Left lobe of liver (tissue), 2 donors: ENCODE data around the gene PKIG. TPM values are rescaled to one million over a fixed set of nuclear protein-coding genes. Genes with fewer than 3 reads are reported as not detected.
"Not testable (repeated sequence)": the region's sequence is repeated elsewhere in the genome, so short reads cannot be mapped to it uniquely, and the experiment has no call there.

Source experiments
- ATAC-seq: fragments of 200-7000 bp; cut with Tn5 transposase; one replicate; pipeline ENCODE4 v1.9.1; 2020; ENCODE audit warnings: mild to moderate bottlenecking, moderate library complexity
- DNase-seq: peaks from one replicate; pipeline ENCODE4 v3.0.0-alpha.2; 2020; ENCODE audit warnings: low spot score
- total RNA-seq: library from RNA; stranded (reverse); gene quantifications from one replicate; pipeline ENCODE4 v1.2.1, GENCODE V29; 2021
- donor health status: DM: no; HTN: no; CAD: no; lungs with moderate emphysema.
- donor health status: DM: no; HTN: yes; CAD: no.

PKIG gene
- 22.7 TPM for total RNA-seq

GRCh38 chr20:44582311-44583025, at the start of gene PKIG:
Gene PKIG (plus strand): TSS chr20:44582579. CDS start chr20:44614557, 31,978 bp downstream.
- ATAC-seq: peak; percentile 43
- DNase-seq: no peak

- DNase-seq (no peak), ATAC-seq (no peak)
Observed at GRCh38 chr20:44532981-44533331, 49.4 kb upstream of the PKIG start.

DNA sequence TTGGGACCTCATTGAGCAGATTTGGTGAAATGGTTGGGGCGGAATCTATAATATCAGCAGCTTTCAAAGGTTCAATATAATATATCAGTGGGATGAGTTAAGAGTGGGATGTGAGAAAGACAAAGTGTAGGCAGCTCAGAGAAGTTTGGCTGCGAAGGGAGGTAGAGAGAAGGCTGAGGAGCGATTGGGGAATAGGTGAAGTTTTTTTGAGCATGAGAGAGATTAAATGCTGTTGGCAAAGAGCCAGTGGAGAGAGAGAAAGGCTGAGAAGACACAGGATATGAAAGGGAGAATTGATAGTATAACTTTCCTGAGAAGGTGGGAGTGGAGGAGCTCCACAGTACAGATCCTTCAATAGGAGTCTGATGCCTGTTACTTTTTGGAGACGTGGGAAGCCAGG, 48.5 kb upstream of the PKIG start:
- ATAC-seq (no peak), DNase-seq (no peak)

- ATAC-seq (no peak), DNase-seq (no peak)
Observed at GRCh38 chr20:44536175-44536574, 46.2 kb upstream of the PKIG start.

DNA sequence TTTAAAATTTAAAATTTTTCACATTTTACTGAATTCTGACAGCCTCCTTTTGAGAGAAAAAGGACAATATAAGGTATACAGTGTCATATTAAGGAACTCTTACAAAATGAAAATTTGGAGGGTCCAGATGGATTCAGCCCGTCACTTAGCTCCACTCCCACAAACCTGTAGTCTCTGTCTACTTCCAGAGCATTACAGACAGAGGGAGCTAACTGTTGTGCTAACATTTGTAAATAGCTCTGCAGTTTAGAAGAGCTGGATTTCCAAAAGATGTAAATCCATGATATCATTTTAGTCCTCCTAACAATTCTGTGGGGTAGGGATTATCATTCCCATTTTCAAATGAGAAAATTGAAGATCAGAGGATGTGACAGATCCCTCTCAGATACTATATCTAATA, 44.4 kb upstream of the PKIG start:
- ATAC-seq (no peak), DNase-seq (no peak)

DNA sequence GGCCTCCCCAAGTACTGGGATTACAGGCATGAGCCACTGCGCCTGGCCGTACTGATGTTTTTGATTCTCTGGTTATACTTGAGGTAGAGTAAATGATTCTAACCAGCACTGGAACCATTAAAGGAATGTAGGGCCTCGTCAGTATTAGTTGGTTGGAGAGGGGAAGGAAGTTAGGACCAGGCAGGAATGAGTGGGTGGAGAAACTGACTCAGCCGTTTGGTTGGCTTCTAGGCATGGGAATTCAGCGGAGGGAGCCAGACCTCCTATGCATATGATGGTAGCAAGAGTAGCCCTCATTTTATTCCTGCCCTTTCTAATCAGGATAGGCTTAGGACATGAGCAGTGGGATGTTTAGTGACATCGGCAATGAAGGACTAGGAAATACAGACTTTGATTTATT, 41.5 kb upstream of the PKIG start:
- no peak for DNase-seq
- no peak for ATAC-seq

DNA sequence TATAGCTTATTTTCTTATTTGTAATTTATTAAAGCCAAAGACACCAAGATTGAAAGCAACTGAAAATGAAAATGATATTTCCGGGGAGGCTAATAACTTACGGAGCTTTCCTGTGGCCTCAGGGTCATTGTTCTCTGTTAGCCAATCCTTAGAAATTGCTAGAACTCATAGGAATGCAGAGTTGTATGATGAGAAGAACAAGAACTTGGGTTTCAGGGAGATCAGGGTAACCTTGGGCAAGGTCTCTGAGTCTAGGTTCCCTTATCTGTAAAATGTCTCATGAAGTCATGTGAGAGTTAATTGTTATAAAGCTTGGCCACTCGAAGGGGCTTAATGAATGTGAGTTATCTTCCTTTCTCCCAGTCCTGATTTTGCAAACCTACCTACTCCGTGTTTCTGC, 40.4 kb upstream of the PKIG start:
- DNase-seq: no peak
- peak; percentile 57 for ATAC-seq

DNA sequence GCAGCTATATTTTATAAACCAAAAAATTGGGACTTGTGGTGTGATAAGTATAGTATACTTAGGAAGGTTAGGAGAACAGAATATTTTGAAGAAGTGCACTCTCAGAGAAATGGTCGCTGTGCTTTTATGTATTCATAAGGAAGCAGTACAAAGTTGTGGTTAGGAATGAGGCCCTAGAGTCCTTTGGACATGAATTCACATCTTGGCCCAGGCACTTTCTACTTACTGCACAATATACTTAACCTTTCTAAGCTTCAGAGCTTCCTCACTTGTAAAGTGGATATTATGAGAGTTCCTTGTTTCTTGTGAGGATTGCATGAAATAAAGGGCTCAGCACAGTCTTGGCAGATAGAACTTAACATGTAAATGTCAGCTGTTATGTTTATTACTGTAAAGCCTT, 39.5 kb upstream of the PKIG start:
- ATAC-seq: no peak
- DNase-seq: no peak

GRCh38 chr20:44543358-44543757, 39.0 kb upstream of the PKIG start:
- DNase-seq (no peak), ATAC-seq (peak; percentile 69)

- ATAC-seq (peak; percentile 37), DNase-seq (no peak)
Observed at GRCh38 chr20:44544263-44544662, 38.1 kb upstream of the PKIG start.

DNA sequence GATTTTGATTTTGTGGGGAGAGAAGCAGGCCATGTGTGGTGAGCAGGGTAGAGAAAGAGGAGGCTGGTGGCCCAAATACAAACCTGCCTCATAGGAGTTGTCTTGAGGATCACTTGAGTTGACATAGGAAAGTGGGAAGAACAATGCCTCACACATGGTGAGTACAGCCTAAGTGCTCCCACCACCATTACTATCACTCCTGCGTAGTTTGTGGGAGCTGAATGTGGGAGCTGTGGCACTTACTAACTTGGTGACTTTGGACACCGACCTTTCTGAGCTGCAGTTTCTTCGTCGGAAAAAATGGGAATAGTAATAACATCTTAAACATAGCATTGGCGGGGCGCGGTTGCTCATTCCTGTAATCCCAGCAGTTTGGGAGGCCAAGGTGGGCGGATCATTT, 35.0 kb upstream of the PKIG start:
- DNase-seq (no peak), ATAC-seq (no peak)

DNA sequence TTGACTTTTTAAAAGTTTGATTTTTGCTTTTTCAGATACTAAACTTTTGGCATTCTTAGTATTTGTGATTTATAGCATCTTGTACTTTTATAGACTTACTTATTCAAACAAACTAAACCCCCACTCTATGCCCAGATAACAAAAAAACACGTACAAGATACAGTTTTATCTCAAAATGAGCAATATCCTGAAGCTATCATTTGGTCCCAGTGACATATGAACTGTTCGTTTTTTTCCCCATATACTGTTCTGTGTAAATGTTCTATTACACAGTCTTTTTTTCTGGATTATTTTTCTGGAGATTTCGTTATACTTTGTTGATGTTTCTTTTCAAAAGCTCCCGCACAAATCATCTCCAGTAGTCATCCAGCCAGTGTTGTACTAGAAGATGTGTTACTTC, 33.3 kb upstream of the PKIG start:
- ATAC-seq: no peak
- DNase-seq: no peak

DNA sequence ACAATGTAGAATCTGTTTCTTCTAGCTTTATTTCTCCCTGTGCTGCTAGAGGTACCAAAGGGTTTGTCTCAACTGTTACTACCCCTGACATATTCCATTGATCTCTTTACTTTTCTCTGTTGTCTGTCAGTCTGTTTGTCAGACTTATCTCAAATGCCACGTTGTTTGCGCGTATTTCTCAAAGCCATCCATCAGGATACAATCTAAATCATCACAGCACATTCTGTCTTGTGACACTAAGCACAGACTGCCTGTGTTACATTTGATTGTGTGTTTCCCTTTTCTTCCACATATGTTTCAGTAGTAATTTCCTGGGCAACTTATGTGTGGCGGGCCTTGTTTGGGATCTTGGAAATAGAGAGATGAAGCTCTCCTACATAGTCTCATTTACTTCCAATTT, 30.3 kb upstream of the PKIG start:
- no peak for ATAC-seq
- DNase-seq: no peak

DNA sequence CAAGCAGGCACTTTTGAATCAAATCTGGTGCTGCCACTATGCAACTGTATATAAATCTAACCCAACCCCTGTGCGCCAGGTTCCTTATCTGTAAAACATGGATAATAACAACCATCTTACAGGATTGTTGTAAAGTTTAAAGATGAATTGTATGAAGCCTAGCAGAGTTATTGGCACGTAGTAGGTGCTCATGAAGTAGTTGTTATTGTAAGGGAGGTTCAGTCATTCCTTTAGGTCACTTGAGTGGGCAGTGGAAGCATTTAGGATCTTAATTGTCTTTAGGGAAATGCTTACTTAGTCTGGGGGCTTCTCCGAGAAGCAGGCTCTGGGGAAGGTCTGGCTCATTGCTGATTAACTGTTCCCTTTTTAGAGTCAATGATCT, 29.8 kb upstream of the PKIG start:
- ATAC-seq (no peak), DNase-seq (no peak)

GRCh38 chr20:44552950-44553908, 29.1 kb upstream of the PKIG start:
- no peak for ATAC-seq
- DNase-seq: no peak

DNA sequence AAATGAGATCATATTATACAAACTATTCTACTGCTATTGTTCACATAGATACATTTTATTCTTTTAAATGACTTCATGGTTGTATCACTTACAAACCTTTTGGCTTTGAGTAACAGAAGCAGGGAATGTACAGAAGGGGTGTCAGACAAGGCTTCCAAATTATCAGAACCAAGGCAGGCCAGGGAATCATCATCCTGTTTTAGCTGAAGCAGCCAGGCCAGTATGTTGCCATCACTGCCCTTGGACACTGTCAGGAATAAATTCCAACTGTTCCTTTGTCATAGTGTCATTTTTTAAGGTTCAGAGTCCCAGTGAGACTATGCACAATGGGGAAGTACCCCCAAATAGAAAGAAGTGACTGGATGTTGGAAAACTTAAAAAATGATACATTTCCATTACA, 23.1 kb upstream of the PKIG start:
- ATAC-seq (no peak), DNase-seq (no peak)

GRCh38 chr20:44560229-44560628, 22.1 kb upstream of the PKIG start:
- DNase-seq (no peak), ATAC-seq (no peak)

- not testable (repeated sequence) for DNase-seq, ATAC-seq
Observed at GRCh38 chr20:44560818-44561217, 21.6 kb upstream of the PKIG start.

GRCh38 chr20:44561876-44562275, 20.5 kb upstream of the PKIG start:
- ATAC-seq (no peak), DNase-seq (no peak)

GRCh38 chr20:44566018-44566417, 16.4 kb upstream of the PKIG start:
- ATAC-seq (no peak), DNase-seq (no peak)

DNA sequence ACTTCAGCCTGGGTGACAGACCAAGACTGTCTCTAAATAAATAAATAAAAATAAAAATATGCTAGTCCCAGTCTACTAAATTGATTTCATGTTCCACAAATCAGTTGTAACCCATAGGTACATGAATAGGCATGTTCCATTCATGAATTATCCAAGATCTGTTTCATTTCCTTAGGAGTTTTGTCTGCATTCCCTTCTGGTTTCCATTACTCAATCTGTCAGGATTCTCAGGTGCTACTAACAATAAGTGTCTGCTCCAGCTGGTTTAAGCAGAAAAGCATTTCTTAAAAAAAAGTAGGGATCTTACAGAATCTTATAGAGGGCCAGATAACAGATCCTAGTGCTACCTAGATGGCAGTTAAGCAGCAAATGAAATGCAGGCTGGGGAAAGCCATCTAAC, 15.6 kb upstream of the PKIG start:
- DNase-seq (no peak), ATAC-seq (no peak)

DNA sequence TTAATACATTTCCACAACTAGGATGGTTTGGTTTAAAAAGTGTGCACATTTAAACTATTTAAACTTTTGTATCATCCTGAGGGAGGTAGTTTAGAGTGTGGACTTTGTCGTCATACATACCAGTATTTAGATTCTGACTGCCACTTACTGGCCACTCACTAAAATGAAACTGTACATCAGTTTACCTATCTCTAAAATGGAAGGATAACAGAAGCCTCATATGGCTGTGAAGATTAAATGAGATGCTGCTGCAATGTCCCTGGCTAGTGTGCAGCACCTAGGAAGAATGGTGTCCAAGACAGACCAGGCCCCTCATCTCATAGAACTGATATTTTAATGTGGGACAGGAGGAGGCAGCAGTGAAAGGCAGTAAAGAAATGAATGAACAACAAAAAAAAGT, 12.0 kb upstream of the PKIG start:
- no peak for ATAC-seq

More for the DNA sequence above, 12.0 kb upstream of the PKIG start:
- no peak for DNase-seq
